ENCODE data around the gene TMEM151B.

TMEM151B gene

GRCh38 chr6:44265007-44265721 is 5.1 kb upstream of the TMEM151B start, which contains the start of gene NFKBIE:
NFKBIE (minus strand) TSS chr6:44265551; CDS start chr6:44265346, 205 bp downstream.
- peak; percentile 98 to 100 (median 99) for DNase-seq

GRCh38 chr6:44265722-44266233 is 4.5 kb upstream of the TMEM151B start:
- no peak for DNase-seq

GRCh38 chr6:44266347-44266746 is 3.9 kb upstream of the TMEM151B start:
- no peak for DNase-seq

- no peak for DNase-seq
These were observed 3.0 kb upstream of the TMEM151B start for GRCh38 chr6:44267252-44267651.

- peak in 2 of 3 donors; percentile 54 to 55 for DNase-seq
These were observed 2.1 kb upstream of the TMEM151B start for GRCh38 chr6:44268095-44268628.

- DNase-seq: peak; percentile 58 to 81 (median 66)
These were observed 901 bp upstream of the TMEM151B start for GRCh38 chr6:44269178-44269920.

DNA sequence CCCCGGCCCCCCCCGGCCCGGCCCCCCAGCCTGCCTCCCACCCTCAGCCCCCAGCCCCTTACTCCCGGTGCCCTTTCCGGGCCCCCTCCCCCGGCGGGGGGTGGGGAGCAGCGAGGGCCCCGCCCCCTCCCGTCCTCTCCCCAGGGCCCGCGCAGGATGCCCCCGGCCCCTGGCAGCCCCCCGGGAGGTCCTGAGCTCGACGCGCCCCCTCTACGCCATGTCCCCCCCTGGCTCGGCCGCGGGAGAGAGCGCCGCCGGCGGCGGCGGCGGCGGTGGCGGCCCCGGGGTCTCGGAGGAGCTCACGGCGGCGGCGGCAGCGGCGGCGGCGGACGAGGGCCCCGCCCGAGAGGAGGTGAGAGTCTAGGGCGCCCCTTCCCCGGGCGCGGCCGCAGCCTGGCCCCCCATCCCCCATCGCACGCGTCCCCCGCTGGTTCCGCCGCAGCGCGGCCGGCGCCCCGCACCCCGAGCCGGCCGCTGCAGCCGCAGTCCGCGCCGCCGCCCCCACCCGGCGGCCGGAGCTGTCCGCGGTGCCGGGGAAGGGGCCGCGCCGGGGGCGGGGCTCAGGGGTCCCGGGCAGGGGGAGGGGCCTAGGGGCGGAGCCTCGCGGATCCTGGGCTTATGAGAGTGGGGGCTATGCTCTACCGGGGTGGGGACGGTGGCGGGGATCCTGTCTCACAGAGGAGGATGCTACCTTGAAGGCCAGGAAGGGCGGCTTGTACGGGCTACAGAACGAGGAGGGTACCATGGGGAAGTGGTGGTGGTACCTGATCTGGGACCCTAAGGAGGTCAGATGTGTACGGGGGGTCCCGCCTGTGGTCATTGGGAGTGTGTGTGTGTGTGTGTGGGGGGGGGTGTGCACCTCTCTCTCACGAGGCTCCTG is 516 bp downstream of the TMEM151B start:
- no peak for DNase-seq

DNA sequence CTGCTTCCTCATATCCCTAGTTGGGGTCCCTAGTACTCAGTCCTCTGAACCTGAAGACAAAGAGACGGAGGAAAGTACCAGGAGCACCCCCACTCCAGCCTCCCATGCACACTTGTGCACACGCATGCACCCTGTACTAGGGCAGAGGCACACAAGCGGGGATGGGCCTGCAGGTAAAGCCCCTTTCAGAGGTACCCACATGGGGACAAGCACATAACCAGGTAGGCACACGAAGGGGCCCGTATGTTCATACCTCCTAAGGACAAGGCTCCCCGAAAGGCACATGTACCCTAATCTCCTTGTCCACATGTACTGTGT is 1.1 kb downstream of the TMEM151B start:
- DNase-seq: no peak

- no peak for DNase-seq
These were observed 1.7 kb downstream of the TMEM151B start for GRCh38 chr6:44271914-44272313.

DNA sequence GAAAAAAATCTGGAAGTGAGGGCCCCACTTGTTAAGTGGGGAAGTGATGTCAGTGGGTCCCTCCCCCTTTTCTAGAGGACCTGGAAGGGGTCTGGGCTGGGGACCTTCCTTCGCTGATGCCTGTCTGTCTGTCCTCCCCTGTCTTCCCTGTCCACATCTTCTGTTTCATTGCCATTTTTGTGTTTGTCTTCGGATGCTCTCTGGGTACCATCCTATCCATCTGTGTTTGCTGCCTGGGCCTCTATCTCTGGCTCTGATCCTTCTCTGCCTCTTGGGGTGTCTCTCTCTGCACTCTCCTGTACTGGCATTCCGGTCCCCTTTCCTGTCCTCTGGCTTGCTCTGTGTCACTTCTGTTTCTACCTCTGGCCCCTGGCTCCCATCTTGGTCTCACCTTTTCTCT is 2.3 kb downstream of the TMEM151B start:
- DNase-seq: no peak

DNA sequence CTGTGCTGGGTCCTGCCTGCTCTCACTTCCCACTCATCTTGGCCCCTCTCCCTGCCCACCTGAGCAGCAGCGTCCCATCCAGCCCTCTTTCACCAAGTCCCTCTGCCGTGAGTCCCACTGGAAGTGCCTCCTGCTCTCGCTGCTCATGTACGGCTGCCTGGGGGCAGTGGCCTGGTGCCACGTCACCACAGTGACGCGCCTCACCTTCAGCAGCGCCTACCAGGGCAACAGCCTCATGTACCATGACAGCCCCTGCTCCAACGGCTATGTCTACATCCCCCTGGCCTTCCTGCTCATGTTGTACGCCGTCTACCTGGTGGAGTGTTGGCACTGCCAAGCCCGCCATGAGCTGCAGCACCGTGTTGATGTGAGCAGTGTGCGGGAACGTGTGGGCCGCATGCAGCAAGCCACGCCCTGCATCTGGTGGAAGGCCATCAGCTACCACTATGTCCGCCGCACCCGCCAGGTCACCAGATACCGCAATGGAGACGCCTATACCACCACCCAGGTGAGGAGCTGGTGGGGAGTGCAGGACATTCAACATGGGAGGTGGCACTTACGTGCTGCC is 2.8 kb downstream of the TMEM151B start:
- no peak for DNase-seq

GRCh38 chr6:44273617-44274016 is 3.4 kb downstream of the TMEM151B start:
- no peak for DNase-seq

- no peak for DNase-seq
These were observed 5.1 kb downstream of the TMEM151B start for GRCh38 chr6:44275271-44275748.

- peak in 1 of 3 donors; percentile 53 for DNase-seq
These were observed 5.7 kb downstream of the TMEM151B start for GRCh38 chr6:44275749-44276648.

- no peak for DNase-seq
These were observed 6.7 kb downstream of the TMEM151B start for GRCh38 chr6:44276667-44277640.

DNA sequence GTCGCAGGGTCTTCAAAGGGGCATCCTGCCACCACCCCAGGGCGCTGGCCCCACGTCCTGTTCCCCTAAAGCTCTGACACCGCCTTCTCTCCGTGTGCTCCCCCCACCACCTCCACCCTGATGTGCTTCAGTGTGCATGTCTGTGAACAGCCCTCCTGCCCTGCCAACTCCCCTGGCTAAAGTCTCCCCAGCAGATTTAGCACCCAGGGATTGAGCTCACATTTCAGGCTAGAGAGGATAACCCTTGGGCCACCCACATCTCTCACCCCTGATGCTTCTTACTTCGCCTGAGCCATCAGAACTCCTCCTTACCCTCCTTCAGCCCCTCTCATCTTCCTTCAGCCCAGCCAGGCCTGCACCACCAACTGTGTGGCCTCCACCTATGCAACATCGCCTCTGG is 7.5 kb downstream of the TMEM151B start:
- no peak for DNase-seq

GRCh38 chr6:44278315-44278714 is 8.1 kb downstream of the TMEM151B start:
- no peak for DNase-seq

DNA sequence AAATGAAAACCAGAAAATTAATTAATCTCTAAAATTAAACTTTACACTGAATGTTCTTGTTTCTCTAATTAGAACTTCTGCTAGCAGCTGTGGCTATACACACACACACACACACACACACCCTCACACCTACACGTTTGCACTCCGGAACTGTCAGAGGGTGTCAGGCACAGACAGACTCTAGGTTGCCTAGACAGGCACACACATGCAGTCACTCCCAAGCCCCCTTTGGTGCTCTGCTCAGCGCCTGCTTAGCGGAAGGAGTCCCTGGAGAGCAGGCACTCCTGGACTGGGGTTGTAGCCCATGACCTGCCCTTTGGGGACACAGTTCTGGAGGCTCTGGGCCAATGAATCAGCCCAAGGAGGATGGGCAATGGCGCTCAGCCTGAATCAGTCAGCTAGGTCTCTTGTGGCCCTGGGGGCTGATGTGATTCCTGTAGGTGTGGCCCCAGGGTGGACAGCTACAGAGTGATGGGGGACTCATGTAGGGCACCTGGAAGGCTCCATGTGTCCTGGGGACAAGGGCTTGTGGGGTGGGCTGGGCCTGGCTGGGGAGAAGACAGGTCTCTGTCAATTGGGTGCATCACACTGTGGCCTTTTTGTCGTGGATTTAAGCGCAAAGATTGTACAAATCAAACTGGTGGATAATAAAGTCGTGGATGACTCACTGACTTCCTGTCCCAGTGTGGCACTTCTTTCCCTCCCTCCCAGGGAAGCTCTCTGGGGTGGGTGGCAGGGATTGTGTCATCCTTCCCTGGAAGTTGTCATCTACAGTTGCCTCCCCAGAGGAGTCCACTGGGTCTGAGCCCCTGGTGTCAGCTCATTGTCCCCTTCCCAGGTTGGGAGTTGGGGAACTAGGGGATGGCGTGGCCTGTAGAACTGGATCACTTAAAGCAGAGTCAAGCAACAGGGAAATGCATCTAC is 8.8 kb downstream of the TMEM151B start:
- peak; percentile 75 to 80 (median 78) for DNase-seq

GRCh38 chr6:44284121-44284520 is 13.9 kb downstream of the TMEM151B start:
- peak; percentile 37 to 48 (median 38) for DNase-seq

Data from suppressor macrophage treated with lipopolysaccharide for 1 hour (primary cell).